HepG2 (cell line): ENCODE results near the gene ASTN2. TPM values are rescaled to one million over a fixed set of nuclear protein-coding genes. Genes with fewer than 3 reads are reported as not detected.

ENCODE experiments used
- BRD4 ChIP-seq: sonication (generic); formaldehyde crosslinking; IDR thresholded peaks from 2 replicates; pipeline ENCODE4 v1.4.0; 2020; ENCODE audit warnings: missing genetic modification reagents
- EHMT2 ChIP-seq: fragments of 200-600 bp; sonication (generic); IDR thresholded peaks from 2 replicates; pipeline ENCODE4 v1.7.0; 2017; ENCODE audit warnings: antibody characterized with exemption, low read depth, low read length, borderline replicate concordance
- ELF1 ChIP-seq: sonication (generic); formaldehyde crosslinking; IDR thresholded peaks from 2 replicates; pipeline ENCODE4 v1.4.0; 2020; ENCODE audit warnings: missing genetic modification reagents
- FOXP1 ChIP-seq, 2 experiments: fragments of 450-650 bp in 1 of 2; IDR thresholded peaks; 2 replicates each; pipeline ENCODE4 v1.6.1; 2017 to 2018; ENCODE audit warnings: antibody characterized with exemption in 1 of 2
- GATA4 ChIP-seq: sonication (generic); IDR thresholded peaks from 2 replicates; pipeline ENCODE4 v1.6.1; 2016; ENCODE audit warnings: antibody characterized with exemption, low read depth, borderline replicate concordance
- GATAD2A ChIP-seq: IDR thresholded peaks from 2 replicates; pipeline ENCODE4 v1.6.1; 2016
- JUNB ChIP-seq: sonication (generic); formaldehyde crosslinking; IDR thresholded peaks from 2 replicates; pipeline ENCODE4 v1.8.0; 2022; ENCODE audit warnings: missing genetic modification reagents, mild to moderate bottlenecking, borderline replicate concordance
- KDM4B ChIP-seq: sonication (generic); formaldehyde crosslinking; IDR thresholded peaks from 2 replicates; pipeline ENCODE4 v1.4.0; 2020; ENCODE audit warnings: missing genetic modification reagents
- MBNL3 ChIP-seq: fragments of 250-450 bp; sonication (Bioruptor Pico); conservative IDR thresholded peaks from 2 replicates; pipeline ENCODE4 v1.8.0; 2022; ENCODE audit warnings: mild to moderate bottlenecking, inconsistent platforms
- NR1H2 ChIP-seq: sonication (generic); formaldehyde crosslinking; IDR thresholded peaks from 2 replicates; pipeline ENCODE4 v1.8.1; 2022; ENCODE audit warnings: low read depth, missing genetic modification reagents, borderline replicate concordance
- NR2F6 ChIP-seq, 2 experiments: IDR thresholded peaks; 2 replicates each; pipeline ENCODE4 v1.6.1; 2016; ENCODE audit warnings: antibody characterized with exemption in 1 of 2, mild to moderate bottlenecking in 1 of 2
- SMAD9 ChIP-seq: sonication (generic); formaldehyde crosslinking; IDR thresholded peaks from 2 replicates; pipeline ENCODE4 v1.5.1; 2020; ENCODE audit warnings: mild to moderate bottlenecking, missing genetic modification reagents
- SUZ12 ChIP-seq: fragments of 150-350 bp; IDR thresholded peaks from 2 replicates; pipeline ENCODE4 v1.6.1; 2014; ENCODE audit warnings: low read depth, low read length
- ZFX ChIP-seq: sonication (generic); formaldehyde crosslinking; IDR thresholded peaks from 2 replicates; pipeline ENCODE4 v1.4.0; 2020; ENCODE audit warnings: mild to moderate bottlenecking, low read depth, missing genetic modification reagents, moderate library complexity
- ZNF138 ChIP-seq: sonication (generic); formaldehyde crosslinking; IDR thresholded peaks from 2 replicates; pipeline ENCODE4 v1.5.0; 2020; ENCODE audit warnings: mild to moderate bottlenecking, low read depth, missing genetic modification reagents
- ZNF274 ChIP-seq: sonication (generic); formaldehyde crosslinking; IDR thresholded peaks from 2 replicates; pipeline ENCODE4 v1.5.1; 2020; ENCODE audit warnings: mild to moderate bottlenecking, missing genetic modification reagents
- ZNF331 ChIP-seq: sonication (generic); formaldehyde crosslinking; IDR thresholded peaks from 2 replicates; pipeline ENCODE4 v1.4.0; 2020; ENCODE audit warnings: missing genetic modification reagents
- ZNF33B ChIP-seq: sonication (generic); formaldehyde crosslinking; IDR thresholded peaks from 2 replicates; pipeline ENCODE4 v1.5.1; 2020; ENCODE audit warnings: mild to moderate bottlenecking, missing genetic modification reagents
- ZNF556 ChIP-seq: sonication (generic); formaldehyde crosslinking; IDR thresholded peaks from 2 replicates; pipeline ENCODE4 v1.4.0; 2020; ENCODE audit warnings: mild to moderate bottlenecking, missing genetic modification reagents, borderline replicate concordance
- ZNF577 ChIP-seq: sonication (generic); formaldehyde crosslinking; IDR thresholded peaks from 2 replicates; pipeline ENCODE4 v1.4.0; 2020; ENCODE audit warnings: mild to moderate bottlenecking, low read depth, missing genetic modification reagents, borderline replicate concordance
- ZNF678 ChIP-seq: sonication (generic); formaldehyde crosslinking; IDR thresholded peaks from 2 replicates; pipeline ENCODE4 v1.4.0; 2020; ENCODE audit warnings: mild to moderate bottlenecking, missing genetic modification reagents
- ZNF782 ChIP-seq: sonication (generic); formaldehyde crosslinking; IDR thresholded peaks from 2 replicates; pipeline ENCODE4 v1.4.0; 2020; ENCODE audit warnings: missing genetic modification reagents, mild to moderate bottlenecking, borderline replicate concordance
- polyA plus RNA-seq, 8 experiments: library from polyadenylated mRNA; depleted of rRNA in 3 of 8; stranded (reverse) in 7 of 8; unstranded in 1 of 8; fragments of >200 nt; fragmentation: Illumina TruSeq in 4 of 8; extraction: Trizol in 4 of 8; gene quantifications; 2 replicates each; pipeline versions ENCODE4 v1.2.1 to v1.2.3, GENCODE V29; 2011 to 2016; ENCODE audit warnings: low read depth in 4 of 8, missing spikeins in 1 of 8, mixed read lengths in 1 of 8; ENCODE audit not compliant: insufficient read depth in 1 of 8
- total RNA-seq, 5 experiments: library from RNA; depleted of rRNA; stranded (reverse); fragments of >200 nt; fragmentation: Illumina TruSeq; extraction: Trizol; gene quantifications; 2 replicates each; pipeline ENCODE4 v1.2.3, GENCODE V29; 2016; ENCODE audit warnings: low read depth in 1 of 5
- TF ChIP-seq, protein P1 (sequence below): sonication (generic); formaldehyde crosslinking; IDR thresholded peaks from 2 replicates; pipeline ENCODE4 v1.5.0; 2020; ENCODE audit warnings: mild to moderate bottlenecking, missing genetic modification reagents, borderline replicate concordance
- TF ChIP-seq, protein P2 (sequence below): sonication (generic); formaldehyde crosslinking; IDR thresholded peaks from 2 replicates; pipeline ENCODE4 v1.4.0; 2020; ENCODE audit warnings: missing genetic modification reagents
- TF ChIP-seq, protein P3 (sequence below), 2 experiments: IDR thresholded peaks; 2 replicates each; pipeline ENCODE4 v1.6.1; 2011 to 2012; ENCODE audit warnings: low read length in 2 of 2, borderline replicate concordance in 1 of 2, low read depth in 1 of 2, mild to moderate bottlenecking in 1 of 2, moderate library complexity in 1 of 2

Gene ASTN2
- total and polyA plus RNA-seq, 2 of the 13 experiments (the other 11 are each of a cell fraction or from before 2014, with no cell fraction given): 5.2 to 13.5 TPM

DNA sequence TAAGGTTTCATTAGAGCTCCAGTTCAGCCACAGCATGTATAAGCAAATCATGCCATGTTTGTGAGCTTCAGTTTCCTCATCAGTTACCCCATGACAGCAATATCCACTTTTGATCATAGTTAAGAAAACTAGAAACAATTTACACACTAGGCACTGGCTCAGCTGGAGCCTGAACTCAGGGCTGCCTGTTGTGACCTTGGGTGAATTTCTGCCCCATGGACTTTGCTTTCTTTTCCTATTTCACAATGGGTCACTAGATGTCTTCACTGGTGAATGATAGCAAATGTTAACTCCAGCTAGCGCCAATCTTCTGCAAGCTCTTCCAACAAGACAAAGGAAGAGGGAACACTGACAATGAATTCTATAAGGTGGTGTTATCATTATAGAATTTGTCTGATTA, 961.1 kb downstream of the ASTN2 start (continued):
- TF ChIP-seq, protein P1, sequence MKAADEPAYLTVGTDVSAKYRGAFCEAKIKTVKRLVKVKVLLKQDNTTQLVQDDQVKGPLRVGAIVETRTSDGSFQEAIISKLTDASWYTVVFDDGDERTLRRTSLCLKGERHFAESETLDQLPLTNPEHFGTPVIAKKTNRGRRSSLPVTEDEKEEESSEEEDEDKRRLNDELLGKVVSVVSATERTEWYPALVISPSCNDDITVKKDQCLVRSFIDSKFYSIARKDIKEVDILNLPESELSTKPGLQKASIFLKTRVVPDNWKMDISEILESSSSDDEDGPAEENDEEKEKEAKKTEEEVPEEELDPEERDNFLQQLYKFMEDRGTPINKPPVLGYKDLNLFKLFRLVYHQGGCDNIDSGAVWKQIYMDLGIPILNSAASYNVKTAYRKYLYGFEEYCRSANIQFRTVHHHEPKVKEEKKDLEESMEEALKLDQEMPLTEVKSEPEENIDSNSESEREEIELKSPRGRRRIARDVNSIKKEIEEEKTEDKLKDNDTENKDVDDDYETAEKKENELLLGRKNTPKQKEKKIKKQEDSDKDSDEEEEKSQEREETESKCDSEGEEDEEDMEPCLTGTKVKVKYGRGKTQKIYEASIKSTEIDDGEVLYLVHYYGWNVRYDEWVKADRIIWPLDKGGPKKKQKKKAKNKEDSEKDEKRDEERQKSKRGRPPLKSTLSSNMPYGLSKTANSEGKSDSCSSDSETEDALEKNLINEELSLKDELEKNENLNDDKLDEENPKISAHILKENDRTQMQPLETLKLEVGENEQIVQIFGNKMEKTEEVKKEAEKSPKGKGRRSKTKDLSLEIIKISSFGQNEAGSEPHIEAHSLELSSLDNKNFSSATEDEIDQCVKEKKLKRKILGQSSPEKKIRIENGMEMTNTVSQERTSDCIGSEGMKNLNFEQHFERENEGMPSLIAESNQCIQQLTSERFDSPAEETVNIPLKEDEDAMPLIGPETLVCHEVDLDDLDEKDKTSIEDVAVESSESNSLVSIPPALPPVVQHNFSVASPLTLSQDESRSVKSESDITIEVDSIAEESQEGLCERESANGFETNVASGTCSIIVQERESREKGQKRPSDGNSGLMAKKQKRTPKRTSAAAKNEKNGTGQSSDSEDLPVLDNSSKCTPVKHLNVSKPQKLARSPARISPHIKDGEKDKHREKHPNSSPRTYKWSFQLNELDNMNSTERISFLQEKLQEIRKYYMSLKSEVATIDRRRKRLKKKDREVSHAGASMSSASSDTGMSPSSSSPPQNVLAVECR (CRISPR knock-in tag): no peak
- TF ChIP-seq NR2F6 (IDR thresholded peaks at IDR 0.05) (peak; percentile 80), NR2F6 (CRISPR knock-in tag; IDR thresholded peaks at IDR 0.05) (peak; percentile 85), ELF1 (no peak), ZNF138 (CRISPR knock-in tag) (no peak), GATAD2A (CRISPR knock-in tag) (peak; percentile 84), EHMT2 (no peak), FOXP1 (IDR thresholded peaks at IDR 0.05) (no peak), FOXP1 (CRISPR knock-in tag; IDR thresholded peaks at IDR 0.05) (peak; percentile 40; the same call in 1 of the 2 replicates), ZNF33B (CRISPR knock-in tag) (no peak), ZFX (CRISPR knock-in tag) (no peak), SMAD9 (no peak), ZNF556 (CRISPR knock-in tag) (peak; percentile 55; the same call in 1 of the 2 replicates), BRD4 (no peak), JUNB (no peak), ZNF782 (no peak), ZNF577 (CRISPR knock-in tag) (no peak), ZNF678 (CRISPR knock-in tag) (no peak), KDM4B (no peak), NR1H2 (CRISPR knock-in tag) (no peak), ZNF331 (peak; percentile 87), ZNF274 (no peak), MBNL3 (CRISPR knock-in tag) (no peak), SUZ12 (no peak), GATA4 (no peak)
- TF ChIP-seq, protein P2, sequence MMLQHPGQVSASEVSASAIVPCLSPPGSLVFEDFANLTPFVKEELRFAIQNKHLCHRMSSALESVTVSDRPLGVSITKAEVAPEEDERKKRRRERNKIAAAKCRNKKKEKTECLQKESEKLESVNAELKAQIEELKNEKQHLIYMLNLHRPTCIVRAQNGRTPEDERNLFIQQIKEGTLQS: no peak
- TF ChIP-seq, protein P3, sequence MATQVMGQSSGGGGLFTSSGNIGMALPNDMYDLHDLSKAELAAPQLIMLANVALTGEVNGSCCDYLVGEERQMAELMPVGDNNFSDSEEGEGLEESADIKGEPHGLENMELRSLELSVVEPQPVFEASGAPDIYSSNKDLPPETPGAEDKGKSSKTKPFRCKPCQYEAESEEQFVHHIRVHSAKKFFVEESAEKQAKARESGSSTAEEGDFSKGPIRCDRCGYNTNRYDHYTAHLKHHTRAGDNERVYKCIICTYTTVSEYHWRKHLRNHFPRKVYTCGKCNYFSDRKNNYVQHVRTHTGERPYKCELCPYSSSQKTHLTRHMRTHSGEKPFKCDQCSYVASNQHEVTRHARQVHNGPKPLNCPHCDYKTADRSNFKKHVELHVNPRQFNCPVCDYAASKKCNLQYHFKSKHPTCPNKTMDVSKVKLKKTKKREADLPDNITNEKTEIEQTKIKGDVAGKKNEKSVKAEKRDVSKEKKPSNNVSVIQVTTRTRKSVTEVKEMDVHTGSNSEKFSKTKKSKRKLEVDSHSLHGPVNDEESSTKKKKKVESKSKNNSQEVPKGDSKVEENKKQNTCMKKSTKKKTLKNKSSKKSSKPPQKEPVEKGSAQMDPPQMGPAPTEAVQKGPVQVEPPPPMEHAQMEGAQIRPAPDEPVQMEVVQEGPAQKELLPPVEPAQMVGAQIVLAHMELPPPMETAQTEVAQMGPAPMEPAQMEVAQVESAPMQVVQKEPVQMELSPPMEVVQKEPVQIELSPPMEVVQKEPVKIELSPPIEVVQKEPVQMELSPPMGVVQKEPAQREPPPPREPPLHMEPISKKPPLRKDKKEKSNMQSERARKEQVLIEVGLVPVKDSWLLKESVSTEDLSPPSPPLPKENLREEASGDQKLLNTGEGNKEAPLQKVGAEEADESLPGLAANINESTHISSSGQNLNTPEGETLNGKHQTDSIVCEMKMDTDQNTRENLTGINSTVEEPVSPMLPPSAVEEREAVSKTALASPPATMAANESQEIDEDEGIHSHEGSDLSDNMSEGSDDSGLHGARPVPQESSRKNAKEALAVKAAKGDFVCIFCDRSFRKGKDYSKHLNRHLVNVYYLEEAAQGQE (IDR thresholded peaks at IDR 0.05; ENCODE audit: borderline replicate concordance in 1 of 2, low read depth in 1 of 2, low read length in 2 of 2): no peak
